WTC11 (cell line): Measurements from ENCODE around the gene SHISA6. TPM values are rescaled to one million over a fixed set of nuclear protein-coding genes. Genes with fewer than 3 reads are reported as not detected.

Experiments
- ATAC-seq: fragments of 200-7000 bp; cut with Tn5 transposase; 2 replicates; pipeline ENCODE4 v1.10.0; 2021; ENCODE audit warnings: mild to moderate bottlenecking, moderate library complexity
- CTCF ChIA-PET: fragments of 300-600 bp; sonication (Branson Sonifier 250); formaldehyde crosslinking; loops from one replicate; lab custom pipeline; 2021; ENCODE audit warnings: antibody characterized with exemption; lab: Charles Lee
- POLR2A ChIA-PET: fragments of 350-600 bp; sonication (Branson Sonifier 250); formaldehyde crosslinking; loops from one replicate; lab custom pipeline; 2021; ENCODE audit warnings: antibody characterized with exemption; lab: Charles Lee
- DNase-seq: peaks from one replicate; pipeline ENCODE4 v3.0.0; 2021; ENCODE audit warnings: low spot score
- H3K27ac Mint-ChIP-seq: 2 replicates; pipeline ENCODE4 v1.8.0; 2021; ENCODE audit warnings: mixed read lengths
- H3K27me3 Mint-ChIP-seq: 2 replicates; pipeline ENCODE4 v1.8.0; 2021; ENCODE audit warnings: low read depth, mild to moderate bottlenecking, moderate library complexity, mixed read lengths
- H3K36me3 Mint-ChIP-seq: 2 replicates; pipeline ENCODE4 v1.8.0; 2021; ENCODE audit warnings: mixed read lengths
- H3K4me1 Mint-ChIP-seq: 2 replicates; pipeline ENCODE4 v1.8.0; 2022; ENCODE audit warnings: mixed read lengths
- H3K4me3 Mint-ChIP-seq: 2 replicates; pipeline ENCODE4 v1.8.0; 2021; ENCODE audit warnings: mild to moderate bottlenecking, moderate library complexity, mixed read lengths
- H3K9me3 Mint-ChIP-seq: 2 replicates; pipeline ENCODE4 v1.8.0; 2021; ENCODE audit warnings: mixed read lengths
- CBFB ChIP-seq: sonication (generic); formaldehyde crosslinking; IDR thresholded peaks from 2 replicates; pipeline ENCODE4 v1.8.1; 2022; ENCODE audit warnings: mild to moderate bottlenecking, low read depth, missing genetic modification reagents
- GABPB1 ChIP-seq: sonication (generic); formaldehyde crosslinking; IDR thresholded peaks from 2 replicates; pipeline ENCODE4 v1.8.1; 2023; ENCODE audit warnings: mild to moderate bottlenecking, missing genetic modification reagents
- JAZF1 ChIP-seq: fragments of 250-450 bp; sonication (Bioruptor Pico); IDR thresholded peaks from 2 replicates; pipeline ENCODE4 v1.9.0; 2021; ENCODE audit warnings: moderate library complexity, mild to moderate bottlenecking, inconsistent platforms
- JUN ChIP-seq: sonication (generic); formaldehyde crosslinking; IDR thresholded peaks from 2 replicates; pipeline ENCODE4 v1.8.0; 2023; ENCODE audit warnings: mild to moderate bottlenecking, missing genetic modification reagents
- KAT7 ChIP-seq: sonication (generic); formaldehyde crosslinking; IDR thresholded peaks from 2 replicates; pipeline ENCODE4 v1.8.1; 2023; ENCODE audit warnings: missing genetic modification reagents, mild to moderate bottlenecking, borderline replicate concordance
- MXD4 ChIP-seq: fragments of 250-450 bp; sonication (Bioruptor Pico); IDR thresholded peaks from 2 replicates; pipeline ENCODE4 v1.8.0; 2021; ENCODE audit warnings: mild to moderate bottlenecking, moderate library complexity, borderline replicate concordance
- OVOL2 ChIP-seq: fragments of 250-450 bp; sonication (Bioruptor Pico); IDR thresholded peaks from 2 replicates; pipeline ENCODE4 v1.9.0; 2021; ENCODE audit warnings: mild to moderate bottlenecking, borderline replicate concordance
- RELA ChIP-seq: sonication (generic); formaldehyde crosslinking; IDR thresholded peaks from 2 replicates; pipeline ENCODE4 v1.8.1; 2022; ENCODE audit warnings: missing genetic modification reagents, mild to moderate bottlenecking, borderline replicate concordance
- SMAD4 ChIP-seq: sonication (generic); formaldehyde crosslinking; IDR thresholded peaks from 2 replicates; pipeline ENCODE4 v1.8.0; 2022; ENCODE audit warnings: mild to moderate bottlenecking, missing genetic modification reagents
- SP1 ChIP-seq: sonication (generic); formaldehyde crosslinking; conservative IDR thresholded peaks from 2 replicates; pipeline ENCODE4 v1.8.1; 2022; ENCODE audit warnings: missing genetic modification reagents
- ZNF219 ChIP-seq: sonication (generic); formaldehyde crosslinking; IDR thresholded peaks from 2 replicates; pipeline ENCODE4 v1.8.0; 2023; ENCODE audit warnings: missing genetic modification reagents, mild to moderate bottlenecking, borderline replicate concordance
- ZNF263 ChIP-seq: sonication (generic); formaldehyde crosslinking; IDR thresholded peaks from 2 replicates; pipeline ENCODE4 v1.8.1; 2022; ENCODE audit warnings: low read depth, mild to moderate bottlenecking, moderate library complexity, missing genetic modification reagents
- total RNA-seq: library from RNA; stranded (reverse); gene quantifications from 3 replicates; pipeline ENCODE4 v1.2.3, GENCODE V29; 2021
- TF ChIP-seq, protein P1 (sequence below): fragments of 250-450 bp; sonication (Bioruptor Pico); IDR thresholded peaks from 2 replicates; pipeline ENCODE4 v1.9.0; 2021; ENCODE audit warnings: mild to moderate bottlenecking, borderline replicate concordance
- TF ChIP-seq, protein P2 (sequence below): sonication (generic); formaldehyde crosslinking; IDR thresholded peaks from 2 replicates; pipeline ENCODE4 v1.8.0; 2022; ENCODE audit warnings: mild to moderate bottlenecking, missing genetic modification reagents
- TF ChIP-seq, protein P3 (sequence below): sonication (generic); formaldehyde crosslinking; IDR thresholded peaks from 2 replicates; pipeline ENCODE4 v1.8.1; 2022; ENCODE audit warnings: missing genetic modification reagents, borderline replicate concordance
- TF ChIP-seq, protein P4 (sequence below): sonication (generic); formaldehyde crosslinking; IDR thresholded peaks from 2 replicates; pipeline ENCODE4 v1.8.1; 2023; ENCODE audit warnings: mild to moderate bottlenecking, missing genetic modification reagents, moderate library complexity
- TF ChIP-seq, protein P5 (sequence below): sonication (generic); formaldehyde crosslinking; IDR thresholded peaks from 2 replicates; pipeline ENCODE4 v1.8.1; 2023; ENCODE audit warnings: mild to moderate bottlenecking, missing genetic modification reagents, borderline replicate concordance
- TF ChIP-seq, protein P6 (sequence below): sonication (generic); formaldehyde crosslinking; IDR thresholded peaks from 2 replicates; pipeline ENCODE4 v1.8.0; 2023; ENCODE audit warnings: missing genetic modification reagents
- TF ChIP-seq, protein P7 (sequence below): sonication (generic); formaldehyde crosslinking; IDR thresholded peaks from 2 replicates; pipeline ENCODE4 v1.8.1; 2022; ENCODE audit warnings: low read depth, missing genetic modification reagents, borderline replicate concordance

The SHISA6 gene
- total RNA-seq, 1 experiment from 2014 or later, result 1.1 TPM

DNA sequence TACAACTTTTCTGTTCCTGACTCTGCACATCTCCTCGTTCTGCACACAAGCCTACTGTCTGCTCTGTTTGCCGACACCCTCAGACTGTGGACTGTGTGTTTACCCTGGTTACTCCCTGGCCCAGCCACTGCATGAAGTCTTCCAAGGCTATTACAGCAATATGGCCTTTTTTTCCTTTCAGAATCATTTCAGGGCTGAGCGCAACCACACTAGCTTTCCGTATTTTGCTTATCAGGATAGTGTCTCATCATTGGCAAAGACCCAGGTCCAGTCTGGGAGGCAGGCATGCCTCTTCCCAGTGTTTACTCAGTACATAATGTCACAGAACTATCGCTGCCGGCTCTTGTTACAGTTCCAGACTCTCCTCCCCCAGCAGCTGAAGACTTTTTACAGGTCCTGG, 367.4 kb downstream of the SHISA6 start (continued):
- TF ChIP-seq, protein P1, sequence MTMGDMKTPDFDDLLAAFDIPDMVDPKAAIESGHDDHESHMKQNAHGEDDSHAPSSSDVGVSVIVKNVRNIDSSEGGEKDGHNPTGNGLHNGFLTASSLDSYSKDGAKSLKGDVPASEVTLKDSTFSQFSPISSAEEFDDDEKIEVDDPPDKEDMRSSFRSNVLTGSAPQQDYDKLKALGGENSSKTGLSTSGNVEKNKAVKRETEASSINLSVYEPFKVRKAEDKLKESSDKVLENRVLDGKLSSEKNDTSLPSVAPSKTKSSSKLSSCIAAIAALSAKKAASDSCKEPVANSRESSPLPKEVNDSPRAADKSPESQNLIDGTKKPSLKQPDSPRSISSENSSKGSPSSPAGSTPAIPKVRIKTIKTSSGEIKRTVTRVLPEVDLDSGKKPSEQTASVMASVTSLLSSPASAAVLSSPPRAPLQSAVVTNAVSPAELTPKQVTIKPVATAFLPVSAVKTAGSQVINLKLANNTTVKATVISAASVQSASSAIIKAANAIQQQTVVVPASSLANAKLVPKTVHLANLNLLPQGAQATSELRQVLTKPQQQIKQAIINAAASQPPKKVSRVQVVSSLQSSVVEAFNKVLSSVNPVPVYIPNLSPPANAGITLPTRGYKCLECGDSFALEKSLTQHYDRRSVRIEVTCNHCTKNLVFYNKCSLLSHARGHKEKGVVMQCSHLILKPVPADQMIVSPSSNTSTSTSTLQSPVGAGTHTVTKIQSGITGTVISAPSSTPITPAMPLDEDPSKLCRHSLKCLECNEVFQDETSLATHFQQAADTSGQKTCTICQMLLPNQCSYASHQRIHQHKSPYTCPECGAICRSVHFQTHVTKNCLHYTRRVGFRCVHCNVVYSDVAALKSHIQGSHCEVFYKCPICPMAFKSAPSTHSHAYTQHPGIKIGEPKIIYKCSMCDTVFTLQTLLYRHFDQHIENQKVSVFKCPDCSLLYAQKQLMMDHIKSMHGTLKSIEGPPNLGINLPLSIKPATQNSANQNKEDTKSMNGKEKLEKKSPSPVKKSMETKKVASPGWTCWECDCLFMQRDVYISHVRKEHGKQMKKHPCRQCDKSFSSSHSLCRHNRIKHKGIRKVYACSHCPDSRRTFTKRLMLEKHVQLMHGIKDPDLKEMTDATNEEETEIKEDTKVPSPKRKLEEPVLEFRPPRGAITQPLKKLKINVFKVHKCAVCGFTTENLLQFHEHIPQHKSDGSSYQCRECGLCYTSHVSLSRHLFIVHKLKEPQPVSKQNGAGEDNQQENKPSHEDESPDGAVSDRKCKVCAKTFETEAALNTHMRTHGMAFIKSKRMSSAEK, result no peak
- no peak for TF ChIP-seq KAT7 (CRISPR knock-in tag)
- TF ChIP-seq CBFB (CRISPR knock-in tag), result no peak
- TF ChIP-seq SMAD4, result no peak
- TF ChIP-seq, protein P2, sequence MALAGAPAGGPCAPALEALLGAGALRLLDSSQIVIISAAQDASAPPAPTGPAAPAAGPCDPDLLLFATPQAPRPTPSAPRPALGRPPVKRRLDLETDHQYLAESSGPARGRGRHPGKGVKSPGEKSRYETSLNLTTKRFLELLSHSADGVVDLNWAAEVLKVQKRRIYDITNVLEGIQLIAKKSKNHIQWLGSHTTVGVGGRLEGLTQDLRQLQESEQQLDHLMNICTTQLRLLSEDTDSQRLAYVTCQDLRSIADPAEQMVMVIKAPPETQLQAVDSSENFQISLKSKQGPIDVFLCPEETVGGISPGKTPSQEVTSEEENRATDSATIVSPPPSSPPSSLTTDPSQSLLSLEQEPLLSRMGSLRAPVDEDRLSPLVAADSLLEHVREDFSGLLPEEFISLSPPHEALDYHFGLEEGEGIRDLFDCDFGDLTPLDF, result no peak
- TF ChIP-seq OVOL2 (CRISPR knock-in tag), result no peak
- no peak for TF ChIP-seq MXD4 (CRISPR knock-in tag)
- TF ChIP-seq, protein P3, sequence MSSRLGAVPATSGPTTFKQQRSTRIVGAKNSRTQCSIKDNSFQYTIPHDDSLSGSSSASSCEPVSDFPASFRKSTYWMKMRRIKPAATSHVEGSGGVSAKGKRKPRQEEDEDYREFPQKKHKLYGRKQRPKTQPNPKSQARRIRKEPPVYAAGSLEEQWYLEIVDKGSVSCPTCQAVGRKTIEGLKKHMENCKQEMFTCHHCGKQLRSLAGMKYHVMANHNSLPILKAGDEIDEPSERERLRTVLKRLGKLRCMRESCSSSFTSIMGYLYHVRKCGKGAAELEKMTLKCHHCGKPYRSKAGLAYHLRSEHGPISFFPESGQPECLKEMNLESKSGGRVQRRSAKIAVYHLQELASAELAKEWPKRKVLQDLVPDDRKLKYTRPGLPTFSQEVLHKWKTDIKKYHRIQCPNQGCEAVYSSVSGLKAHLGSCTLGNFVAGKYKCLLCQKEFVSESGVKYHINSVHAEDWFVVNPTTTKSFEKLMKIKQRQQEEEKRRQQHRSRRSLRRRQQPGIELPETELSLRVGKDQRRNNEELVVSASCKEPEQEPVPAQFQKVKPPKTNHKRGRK, result no peak
- TF ChIP-seq ZNF263 (CRISPR knock-in tag), result no peak
- TF ChIP-seq SP1, result no peak

DNA sequence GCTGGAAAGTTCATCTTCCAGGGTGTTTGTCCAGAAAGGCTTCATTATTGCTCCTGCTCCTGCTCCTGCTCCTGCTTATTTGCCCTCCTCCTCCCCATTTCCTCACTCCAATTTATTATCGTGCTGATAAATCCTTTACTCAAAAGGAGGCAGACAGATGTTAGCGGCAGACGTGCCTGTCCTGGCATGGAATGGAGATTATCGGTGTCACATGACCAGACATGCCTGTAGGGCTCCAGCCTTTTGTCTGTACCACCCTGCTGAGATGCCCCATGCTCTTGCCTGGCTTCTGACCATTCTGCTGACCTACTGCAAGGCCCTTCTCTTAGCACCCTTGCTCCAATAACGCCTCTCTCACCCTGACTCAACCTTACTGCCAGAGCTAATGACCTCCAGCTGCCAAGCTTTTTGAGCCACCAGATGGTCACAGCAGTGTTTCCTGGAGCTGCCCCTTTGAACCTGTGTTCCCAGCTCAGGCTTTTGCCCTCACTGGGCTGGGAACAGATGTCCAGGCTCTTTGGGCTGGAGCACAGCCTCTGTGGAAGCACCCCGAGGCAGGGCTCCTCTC, 370.1 kb downstream of the SHISA6 start:
- H3K4me1 Mint-ChIP-seq, result 0 out of 2 replicates have a peak, but pooled peaks cover 5% of the 10 kb centered on the region
- peaks cover 54% of the 10 kb centered on the region for H3K9me3 Mint-ChIP-seq
- DNase-seq (no peak), ATAC-seq (no peak)
- H3K27ac Mint-ChIP-seq, result no peak overlapping the region
- H3K4me3 Mint-ChIP-seq, result no peak overlapping the region
- POLR2A ChIA-PET, result no interaction called here
- H3K36me3 Mint-ChIP-seq, result peaks cover 33% of the 10 kb centered on the region
- TF ChIP-seq, protein P4, sequence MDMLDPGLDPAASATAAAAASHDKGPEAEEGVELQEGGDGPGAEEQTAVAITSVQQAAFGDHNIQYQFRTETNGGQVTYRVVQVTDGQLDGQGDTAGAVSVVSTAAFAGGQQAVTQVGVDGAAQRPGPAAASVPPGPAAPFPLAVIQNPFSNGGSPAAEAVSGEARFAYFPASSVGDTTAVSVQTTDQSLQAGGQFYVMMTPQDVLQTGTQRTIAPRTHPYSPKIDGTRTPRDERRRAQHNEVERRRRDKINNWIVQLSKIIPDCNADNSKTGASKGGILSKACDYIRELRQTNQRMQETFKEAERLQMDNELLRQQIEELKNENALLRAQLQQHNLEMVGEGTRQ (CRISPR knock-in tag), result 0 out of 2 replicates have a peak, but pooled peaks have one; percentile 13
- TF ChIP-seq RELA, result no peak
- H3K27me3 Mint-ChIP-seq, result peaks cover 5% of the 10 kb centered on the region; the same call in 1 of the 2 replicates
- CTCF ChIA-PET, result interaction anchor here (1.7 kb wide), 1 partner anchor 33 kb away, joined by 4 read pairs; no protein-coding TSS in a partner anchor

DNA sequence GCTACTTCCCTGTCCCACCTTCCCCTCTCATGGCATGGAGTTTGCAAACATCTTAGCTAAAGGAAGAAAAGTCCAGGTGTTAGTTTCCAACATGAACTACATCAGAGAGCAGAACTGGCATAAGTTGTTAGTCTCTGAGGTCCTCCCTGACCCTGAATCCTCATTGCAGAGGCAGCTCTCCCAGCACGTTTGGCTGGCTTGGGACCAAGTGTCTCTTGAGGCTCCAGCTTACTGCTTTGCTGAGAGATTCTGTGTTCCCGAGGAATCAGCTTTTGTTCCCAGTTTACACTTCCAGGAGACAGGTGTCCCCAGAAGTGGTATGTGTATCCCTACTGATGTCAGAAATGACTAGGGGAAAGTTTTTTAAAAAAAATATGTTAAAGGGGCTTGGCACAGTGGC, 371.9 kb downstream of the SHISA6 start:
- 0 out of 2 replicates have a peak, but pooled peaks cover 5% of the 10 kb centered on the region for H3K4me1 Mint-ChIP-seq
- ChIA-PET CTCF (interaction anchor here (1.0 kb wide), 1 partner anchor 31 kb away, joined by 3 read pairs; no protein-coding TSS in a partner anchor), POLR2A (no interaction called here)
- peaks cover 28% of the 10 kb centered on the region for H3K36me3 Mint-ChIP-seq
- DNase-seq (no peak), ATAC-seq (no peak)
- no peak overlapping the region for H3K4me3 Mint-ChIP-seq
- H3K27ac Mint-ChIP-seq, result no peak overlapping the region
- H3K9me3 Mint-ChIP-seq, result peaks cover 54% of the 10 kb centered on the region
- peaks cover 5% of the 10 kb centered on the region; the same call in 1 of the 2 replicates for H3K27me3 Mint-ChIP-seq
- no peak for TF ChIP-seq ZNF263 (CRISPR knock-in tag)
- TF ChIP-seq, protein P5, sequence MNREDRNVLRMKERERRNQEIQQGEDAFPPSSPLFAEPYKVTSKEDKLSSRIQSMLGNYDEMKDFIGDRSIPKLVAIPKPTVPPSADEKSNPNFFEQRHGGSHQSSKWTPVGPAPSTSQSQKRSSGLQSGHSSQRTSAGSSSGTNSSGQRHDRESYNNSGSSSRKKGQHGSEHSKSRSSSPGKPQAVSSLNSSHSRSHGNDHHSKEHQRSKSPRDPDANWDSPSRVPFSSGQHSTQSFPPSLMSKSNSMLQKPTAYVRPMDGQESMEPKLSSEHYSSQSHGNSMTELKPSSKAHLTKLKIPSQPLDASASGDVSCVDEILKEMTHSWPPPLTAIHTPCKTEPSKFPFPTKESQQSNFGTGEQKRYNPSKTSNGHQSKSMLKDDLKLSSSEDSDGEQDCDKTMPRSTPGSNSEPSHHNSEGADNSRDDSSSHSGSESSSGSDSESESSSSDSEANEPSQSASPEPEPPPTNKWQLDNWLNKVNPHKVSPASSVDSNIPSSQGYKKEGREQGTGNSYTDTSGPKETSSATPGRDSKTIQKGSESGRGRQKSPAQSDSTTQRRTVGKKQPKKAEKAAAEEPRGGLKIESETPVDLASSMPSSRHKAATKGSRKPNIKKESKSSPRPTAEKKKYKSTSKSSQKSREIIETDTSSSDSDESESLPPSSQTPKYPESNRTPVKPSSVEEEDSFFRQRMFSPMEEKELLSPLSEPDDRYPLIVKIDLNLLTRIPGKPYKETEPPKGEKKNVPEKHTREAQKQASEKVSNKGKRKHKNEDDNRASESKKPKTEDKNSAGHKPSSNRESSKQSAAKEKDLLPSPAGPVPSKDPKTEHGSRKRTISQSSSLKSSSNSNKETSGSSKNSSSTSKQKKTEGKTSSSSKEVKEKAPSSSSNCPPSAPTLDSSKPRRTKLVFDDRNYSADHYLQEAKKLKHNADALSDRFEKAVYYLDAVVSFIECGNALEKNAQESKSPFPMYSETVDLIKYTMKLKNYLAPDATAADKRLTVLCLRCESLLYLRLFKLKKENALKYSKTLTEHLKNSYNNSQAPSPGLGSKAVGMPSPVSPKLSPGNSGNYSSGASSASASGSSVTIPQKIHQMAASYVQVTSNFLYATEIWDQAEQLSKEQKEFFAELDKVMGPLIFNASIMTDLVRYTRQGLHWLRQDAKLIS (CRISPR knock-in tag), result no peak
- TF ChIP-seq GABPB1, result no peak
- TF ChIP-seq JAZF1 (CRISPR knock-in tag), result no peak
- TF ChIP-seq JUN (CRISPR knock-in tag), result no peak
- TF ChIP-seq ZNF219 (CRISPR knock-in tag), result no peak
- no peak for TF ChIP-seq KAT7 (CRISPR knock-in tag)
- TF ChIP-seq, protein P6, sequence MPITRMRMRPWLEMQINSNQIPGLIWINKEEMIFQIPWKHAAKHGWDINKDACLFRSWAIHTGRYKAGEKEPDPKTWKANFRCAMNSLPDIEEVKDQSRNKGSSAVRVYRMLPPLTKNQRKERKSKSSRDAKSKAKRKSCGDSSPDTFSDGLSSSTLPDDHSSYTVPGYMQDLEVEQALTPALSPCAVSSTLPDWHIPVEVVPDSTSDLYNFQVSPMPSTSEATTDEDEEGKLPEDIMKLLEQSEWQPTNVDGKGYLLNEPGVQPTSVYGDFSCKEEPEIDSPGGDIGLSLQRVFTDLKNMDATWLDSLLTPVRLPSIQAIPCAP (CRISPR knock-in tag), result no peak
- TF ChIP-seq, protein P7, sequence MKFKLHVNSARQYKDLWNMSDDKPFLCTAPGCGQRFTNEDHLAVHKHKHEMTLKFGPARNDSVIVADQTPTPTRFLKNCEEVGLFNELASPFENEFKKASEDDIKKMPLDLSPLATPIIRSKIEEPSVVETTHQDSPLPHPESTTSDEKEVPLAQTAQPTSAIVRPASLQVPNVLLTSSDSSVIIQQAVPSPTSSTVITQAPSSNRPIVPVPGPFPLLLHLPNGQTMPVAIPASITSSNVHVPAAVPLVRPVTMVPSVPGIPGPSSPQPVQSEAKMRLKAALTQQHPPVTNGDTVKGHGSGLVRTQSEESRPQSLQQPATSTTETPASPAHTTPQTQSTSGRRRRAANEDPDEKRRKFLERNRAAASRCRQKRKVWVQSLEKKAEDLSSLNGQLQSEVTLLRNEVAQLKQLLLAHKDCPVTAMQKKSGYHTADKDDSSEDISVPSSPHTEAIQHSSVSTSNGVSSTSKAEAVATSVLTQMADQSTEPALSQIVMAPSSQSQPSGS (CRISPR knock-in tag), result no peak
